ENCODE measurements around the gene CCDC201.

Gene CCDC201

GRCh38 chr7:45881280-45881758 lies 8.4 kb upstream of the CCDC201 start:
- no peak for DNase-seq (ENCODE audit: low read depth in 1 of 2, low spot score in 1 of 2)
- H3K4me3 ChIP-seq (replicated peaks; ENCODE audit: insufficient read depth, low read length) = no peak overlapping the region
- TF ChIP-seq POLR2AphosphoS5 (IDR thresholded peaks at IDR 0.05; ENCODE audit: low read depth) (no peak), REST (IDR thresholded peaks at IDR 0.05; ENCODE audit: insufficient replicate concordance, low read depth) (no peak), CTCF (IDR thresholded peaks at IDR 0.05; ENCODE audit: insufficient read depth, low read length) (no peak), SPI1 (IDR thresholded peaks at IDR 0.05; ENCODE audit: borderline replicate concordance, low read depth) (no peak), GABPA (IDR thresholded peaks at IDR 0.05; ENCODE audit: low read depth) (no peak)
- no peak overlapping the region for H3K27ac ChIP-seq (replicated peaks)
- no peaks in the 10 kb centered on the region for H3K27me3 ChIP-seq (ENCODE audit: insufficient read depth, poor library complexity, severe bottlenecking)

GRCh38 chr7:45880433-45880860 lies 7.6 kb upstream of the CCDC201 start:
- H3K4me3 ChIP-seq (replicated peaks; ENCODE audit: insufficient read depth, low read length) = no peak overlapping the region
- TF ChIP-seq GABPA (IDR thresholded peaks at IDR 0.05; ENCODE audit: low read depth) (no peak), SPI1 (IDR thresholded peaks at IDR 0.05; ENCODE audit: borderline replicate concordance, low read depth) (no peak), REST (IDR thresholded peaks at IDR 0.05; ENCODE audit: insufficient replicate concordance, low read depth) (no peak), POLR2AphosphoS5 (IDR thresholded peaks at IDR 0.05; ENCODE audit: low read depth) (no peak), CTCF (IDR thresholded peaks at IDR 0.05; ENCODE audit: insufficient read depth, low read length) (no peak)
- DNase-seq (ENCODE audit: low read depth in 1 of 2, low spot score in 1 of 2) = no peak
- no peaks in the 10 kb centered on the region for H3K27me3 ChIP-seq (ENCODE audit: insufficient read depth, poor library complexity, severe bottlenecking)
- no peak overlapping the region for H3K27ac ChIP-seq (replicated peaks)

- DNase-seq (ENCODE audit: low read depth in 1 of 2, low spot score in 1 of 2) = no peak
- TF ChIP-seq POLR2AphosphoS5 (IDR thresholded peaks at IDR 0.05; ENCODE audit: low read depth) (no peak), CTCF (IDR thresholded peaks at IDR 0.05; ENCODE audit: insufficient read depth, low read length) (no peak), SPI1 (IDR thresholded peaks at IDR 0.05; ENCODE audit: borderline replicate concordance, low read depth) (no peak), REST (IDR thresholded peaks at IDR 0.05; ENCODE audit: insufficient replicate concordance, low read depth) (no peak), GABPA (IDR thresholded peaks at IDR 0.05; ENCODE audit: low read depth) (no peak)
- Histone ChIP-seq H3K4me3 (replicated peaks; ENCODE audit: insufficient read depth, low read length) (no peak overlapping the region), H3K27me3 (ENCODE audit: insufficient read depth, poor library complexity, severe bottlenecking) (no peaks in the 10 kb centered on the region), H3K27ac (replicated peaks) (no peak overlapping the region)
Measured at GRCh38 chr7:45878457-45879144, 5.7 kb upstream of the CCDC201 start.
